ENCODE data around the gene XPR1. TPM values are rescaled to one million over a fixed set of nuclear protein-coding genes. Genes with fewer than 3 reads are reported as not detected.

The XPR1 gene
- total RNA-seq, 3 donors from 2014 or later = 19.0 to 49.5 (median 35.7) TPM

GRCh38 chr1:180778782-180779398, 147.1 kb downstream of the XPR1 start:
- intact Hi-C loops (cut with DNase I; ENCODE audit: low total_unique reads) = no loop called here
- TF ChIP-seq POLR2AphosphoS5 (IDR thresholded peaks at IDR 0.05) (no peak), POLR2A (IDR thresholded peaks at IDR 0.05) (no peak), CTCF (IDR thresholded peaks at IDR 0.05) (no peak)
- no peak overlapping the region for H3K4me3 ChIP-seq
- no peak overlapping the region for H3K27ac ChIP-seq
- H3K36me3 ChIP-seq = no peaks in the 10 kb centered on the region
- no peaks in the 10 kb centered on the region for H3K27me3 ChIP-seq
- no peaks in the 10 kb centered on the region for H3K9me3 ChIP-seq
- H3K4me1 ChIP-seq = no peaks in the 10 kb centered on the region
- no peak for DNase-seq (ENCODE audit: low spot score in 2 of 2)

DNA sequence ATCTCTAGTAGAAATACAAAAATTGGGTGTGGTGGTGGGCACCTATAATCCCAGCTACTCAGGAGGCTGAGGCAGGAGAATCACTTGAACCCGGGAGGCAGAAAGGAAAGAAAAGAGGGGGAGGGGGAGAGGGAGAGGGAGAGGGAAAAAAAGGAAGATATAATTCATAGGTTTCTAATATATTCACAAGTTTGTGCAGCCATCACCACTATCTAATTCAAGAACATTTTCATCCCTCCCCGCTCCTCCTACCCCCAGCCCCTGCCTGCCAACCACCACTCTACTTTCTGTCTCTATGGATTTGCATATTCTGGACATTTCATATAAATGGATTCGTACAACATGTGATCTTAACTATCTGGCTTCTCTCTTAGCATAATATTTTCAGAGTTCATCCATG, 147.8 kb downstream of the XPR1 start:
- no peaks in the 10 kb centered on the region for H3K27me3 ChIP-seq
- H3K4me3 ChIP-seq = no peak overlapping the region
- DNase-seq (ENCODE audit: low spot score in 2 of 2) = no peak
- TF ChIP-seq CTCF (IDR thresholded peaks at IDR 0.05) (no peak), POLR2A (IDR thresholded peaks at IDR 0.05) (no peak), POLR2AphosphoS5 (IDR thresholded peaks at IDR 0.05) (no peak)
- H3K9me3 ChIP-seq = no peaks in the 10 kb centered on the region
- intact Hi-C loops (cut with DNase I; ENCODE audit: low total_unique reads) = no loop called here
- H3K36me3 ChIP-seq = no peaks in the 10 kb centered on the region
- H3K27ac ChIP-seq = no peak overlapping the region
- no peaks in the 10 kb centered on the region for H3K4me1 ChIP-seq

DNA sequence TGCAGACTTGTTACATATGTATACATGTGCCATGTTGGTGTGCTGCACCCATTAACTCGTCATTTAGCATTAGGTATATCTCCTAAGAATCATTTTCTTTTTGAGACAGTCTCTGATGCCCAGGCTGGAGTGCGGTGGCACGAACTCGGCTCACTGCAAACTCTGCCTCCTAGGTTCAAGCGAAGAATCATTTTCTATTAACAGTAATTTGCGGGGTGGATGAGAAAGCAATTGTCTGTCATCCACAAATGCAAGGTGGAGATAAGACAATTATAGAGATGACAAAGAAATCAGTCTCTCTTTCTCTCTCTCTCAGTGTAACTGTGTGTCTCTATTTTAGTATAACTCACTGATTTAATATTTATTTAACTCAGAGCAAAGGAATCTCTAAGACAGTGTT, 149.9 kb downstream of the XPR1 start:
- no peak overlapping the region for H3K4me3 ChIP-seq
- no peaks in the 10 kb centered on the region for H3K36me3 ChIP-seq
- H3K4me1 ChIP-seq = no peaks in the 10 kb centered on the region
- intact Hi-C loops (cut with DNase I; ENCODE audit: low total_unique reads) = no loop called here
- no peak overlapping the region for H3K27ac ChIP-seq
- H3K27me3 ChIP-seq = no peaks in the 10 kb centered on the region
- TF ChIP-seq CTCF (IDR thresholded peaks at IDR 0.05) (no peak), POLR2A (IDR thresholded peaks at IDR 0.05) (no peak), POLR2AphosphoS5 (IDR thresholded peaks at IDR 0.05) (no peak)
- no peaks in the 10 kb centered on the region for H3K9me3 ChIP-seq
- no peak for DNase-seq (ENCODE audit: low spot score in 2 of 2)

GRCh38 chr1:180785291-180785690, 153.5 kb downstream of the XPR1 start:
- Histone ChIP-seq H3K36me3 (no peaks in the 10 kb centered on the region), H3K9me3 (no peaks in the 10 kb centered on the region), H3K27me3 (no peaks in the 10 kb centered on the region), H3K27ac (no peak overlapping the region), H3K4me3 (no peak overlapping the region), H3K4me1 (no peaks in the 10 kb centered on the region)
- no peak for DNase-seq (ENCODE audit: low spot score in 2 of 2)
- TF ChIP-seq POLR2AphosphoS5 (IDR thresholded peaks at IDR 0.05) (no peak), CTCF (IDR thresholded peaks at IDR 0.05) (no peak), POLR2A (IDR thresholded peaks at IDR 0.05) (no peak)
- intact Hi-C loops (cut with DNase I; ENCODE audit: low total_unique reads) = no loop called here

GRCh38 chr1:180785887-180786286, 154.1 kb downstream of the XPR1 start:
- no peaks in the 10 kb centered on the region for H3K4me1 ChIP-seq
- H3K9me3 ChIP-seq = no peaks in the 10 kb centered on the region
- no peak overlapping the region for H3K4me3 ChIP-seq
- no peak for TF ChIP-seq POLR2A (IDR thresholded peaks at IDR 0.05)
- TF ChIP-seq POLR2AphosphoS5 (IDR thresholded peaks at IDR 0.05) = no peak
- no peak for TF ChIP-seq CTCF (IDR thresholded peaks at IDR 0.05)
- H3K27ac ChIP-seq = no peak overlapping the region
- intact Hi-C loops (cut with DNase I; ENCODE audit: low total_unique reads) = no loop called here
- H3K36me3 ChIP-seq = no peaks in the 10 kb centered on the region
- DNase-seq (ENCODE audit: low spot score in 2 of 2) = no peak
- H3K27me3 ChIP-seq = no peaks in the 10 kb centered on the region
